Measurements from ENCODE around the gene TBX4. TPM values are rescaled to one million over a fixed set of nuclear protein-coding genes. Genes with fewer than 3 reads are reported as not detected.

TBX4 gene
- total and polyA plus RNA-seq, 2 of the 13 experiments (the other 11 are each of a cell fraction or from before 2014, with no cell fraction given) = 0.11 to 1.1 TPM

DNA sequence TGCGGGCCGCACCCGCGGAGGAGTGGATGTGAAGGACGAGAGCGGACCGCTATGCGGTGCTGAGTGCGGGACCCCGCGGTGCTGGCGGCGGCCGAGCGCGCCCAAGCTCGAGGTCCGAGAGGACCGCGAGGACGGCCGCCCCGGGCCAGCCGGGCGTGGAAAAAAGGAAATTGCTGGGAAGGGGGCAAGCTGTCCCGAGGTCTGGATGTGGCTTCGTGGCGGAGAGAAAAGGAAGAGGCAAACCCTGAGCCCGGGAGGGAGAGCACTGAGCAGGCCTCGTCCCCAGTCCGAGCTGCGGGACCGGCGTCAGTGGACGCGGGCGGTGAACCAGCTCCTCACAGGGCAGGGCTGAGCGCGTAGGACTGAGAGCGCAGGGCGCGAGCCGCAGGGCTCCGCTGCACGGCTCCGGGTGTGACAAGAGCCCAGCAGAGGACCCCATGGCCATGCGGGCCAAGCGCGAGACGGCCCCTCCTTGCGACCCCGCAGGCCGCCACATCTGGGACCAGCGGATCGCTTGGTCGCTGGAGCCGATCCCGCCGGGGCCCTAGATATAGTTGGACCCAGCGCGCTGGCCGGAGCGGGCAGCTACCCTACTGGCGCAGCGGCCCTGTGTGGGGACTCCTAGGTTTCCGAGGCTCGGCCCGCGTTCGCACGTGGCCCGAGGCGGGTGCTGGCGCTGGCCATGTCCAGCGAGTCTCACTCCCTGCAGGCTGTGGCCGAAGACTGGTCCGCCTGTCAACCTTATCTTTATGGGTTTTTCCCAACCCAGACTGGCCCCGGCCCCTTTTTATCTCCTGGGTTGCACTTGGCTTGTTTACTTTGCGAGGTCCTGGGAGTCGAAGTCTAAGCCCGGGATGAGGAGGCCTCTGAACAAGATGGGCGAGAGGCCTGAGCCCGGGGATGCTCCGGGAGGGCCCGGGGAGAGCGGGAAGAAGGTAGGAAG is 2.4 kb downstream of the TBX4 start (continued):
- TF ChIP-seq HNF1B (CRISPR knock-in tag; IDR thresholded peaks at IDR 0.05) = 0 out of 2 replicates have a peak, but pooled peaks have one; percentile 32
- TF ChIP-seq ZNF232 (CRISPR knock-in tag; IDR thresholded peaks at IDR 0.05; ENCODE audit: borderline replicate concordance) = no peak; the same call in 1 of the 2 replicates
- peak; percentile 66 for TF ChIP-seq ONECUT2 (CRISPR knock-in tag; IDR thresholded peaks at IDR 0.05)
- TF ChIP-seq PAXIP1 (CRISPR knock-in tag; conservative IDR thresholded peaks at IDR 0.05) = peak; percentile 95
- 0 out of 2 replicates have a peak, but pooled peaks have one; percentile 65 for TF ChIP-seq ZBTB42 (CRISPR knock-in tag; IDR thresholded peaks at IDR 0.05)
- TF ChIP-seq ARID2 (CRISPR knock-in tag; IDR thresholded peaks at IDR 0.05; ENCODE audit: borderline replicate concordance) = no peak
- TF ChIP-seq MED1 (CRISPR knock-in tag; IDR thresholded peaks at IDR 0.05) = no peak
- TF ChIP-seq, protein P1, sequence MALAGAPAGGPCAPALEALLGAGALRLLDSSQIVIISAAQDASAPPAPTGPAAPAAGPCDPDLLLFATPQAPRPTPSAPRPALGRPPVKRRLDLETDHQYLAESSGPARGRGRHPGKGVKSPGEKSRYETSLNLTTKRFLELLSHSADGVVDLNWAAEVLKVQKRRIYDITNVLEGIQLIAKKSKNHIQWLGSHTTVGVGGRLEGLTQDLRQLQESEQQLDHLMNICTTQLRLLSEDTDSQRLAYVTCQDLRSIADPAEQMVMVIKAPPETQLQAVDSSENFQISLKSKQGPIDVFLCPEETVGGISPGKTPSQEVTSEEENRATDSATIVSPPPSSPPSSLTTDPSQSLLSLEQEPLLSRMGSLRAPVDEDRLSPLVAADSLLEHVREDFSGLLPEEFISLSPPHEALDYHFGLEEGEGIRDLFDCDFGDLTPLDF (CRISPR knock-in tag; IDR thresholded peaks at IDR 0.05) = peak; percentile 37; the same call in 1 of the 2 replicates
- TF ChIP-seq KDM2A (CRISPR knock-in tag; IDR thresholded peaks at IDR 0.05; ENCODE audit: borderline replicate concordance, low read depth) = 0 out of 2 replicates have a peak, but pooled peaks have one; percentile 21
- TF ChIP-seq NFE2L2 (IDR thresholded peaks at IDR 0.05; ENCODE audit: low read length) = no peak
- 0 out of 2 replicates have a peak, but pooled peaks have one; percentile 33 for TF ChIP-seq ZSCAN22 (CRISPR knock-in tag; IDR thresholded peaks at IDR 0.05)
- TF ChIP-seq TEAD2 (CRISPR knock-in tag; IDR thresholded peaks at IDR 0.05) = no peak
- TF ChIP-seq NCOR1 (IDR thresholded peaks at IDR 0.05; ENCODE audit: borderline replicate concordance, low read length) = peak; percentile 68; the same call in 1 of the 2 replicates
- TF ChIP-seq NR2F1 (CRISPR knock-in tag; IDR thresholded peaks at IDR 0.05) = no peak
- TF ChIP-seq PPARG (CRISPR knock-in tag; conservative IDR thresholded peaks at IDR 0.05) = peak; percentile 71
- no peak for TF ChIP-seq ATF7-NPFF (CRISPR knock-in tag; IDR thresholded peaks at IDR 0.05; ENCODE audit: low read depth)
- no peak for TF ChIP-seq MTF2 (CRISPR knock-in tag; IDR thresholded peaks at IDR 0.05; ENCODE audit: borderline replicate concordance)
- TF ChIP-seq ZNF713 (CRISPR knock-in tag; IDR thresholded peaks at IDR 0.05) = no peak
- no peak for TF ChIP-seq ZZZ3 (CRISPR knock-in tag; IDR thresholded peaks at IDR 0.05; ENCODE audit: borderline replicate concordance)
- TF ChIP-seq JDP2 (CRISPR knock-in tag; IDR thresholded peaks at IDR 0.05; ENCODE audit: borderline replicate concordance) = no peak
- peak; percentile 91; the same call in 1 of the 2 replicates for TF ChIP-seq BRF2 (CRISPR knock-in tag; IDR thresholded peaks at IDR 0.05)

Data from HepG2 (cell line).